ENCODE measurements around the gene CHSY3. TPM values are rescaled to one million over a fixed set of nuclear protein-coding genes. Genes with fewer than 3 reads are reported as not detected.

The CHSY3 gene
- total RNA-seq, 4 donors from 2014 or later: 0.77 to 22.1 (median 2.8) TPM; not detected in 1

DNA sequence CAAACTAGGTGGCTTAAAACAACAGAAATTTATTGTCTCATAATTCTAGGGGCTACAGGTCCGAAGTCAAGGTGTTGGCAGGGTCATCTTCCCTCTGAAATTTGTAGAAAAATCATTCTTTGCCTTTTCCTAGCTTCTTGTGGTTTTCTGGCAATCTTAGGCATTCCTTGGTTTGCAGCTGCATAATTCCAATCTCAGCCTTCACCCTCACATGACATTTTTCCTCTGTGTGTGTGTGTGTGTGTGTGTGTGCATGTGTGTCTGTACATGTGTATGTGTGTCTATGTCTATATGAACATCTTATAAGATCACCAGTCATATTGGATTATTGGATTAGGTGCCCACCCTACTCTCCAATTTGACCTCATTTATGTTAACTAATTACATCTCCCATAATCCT lies 330.6 kb downstream of the CHSY3 start:
- no peaks in the 10 kb centered on the region for H3K9me3 ChIP-seq
- H3K27ac ChIP-seq: no peak overlapping the region
- TF ChIP-seq, protein P1, sequence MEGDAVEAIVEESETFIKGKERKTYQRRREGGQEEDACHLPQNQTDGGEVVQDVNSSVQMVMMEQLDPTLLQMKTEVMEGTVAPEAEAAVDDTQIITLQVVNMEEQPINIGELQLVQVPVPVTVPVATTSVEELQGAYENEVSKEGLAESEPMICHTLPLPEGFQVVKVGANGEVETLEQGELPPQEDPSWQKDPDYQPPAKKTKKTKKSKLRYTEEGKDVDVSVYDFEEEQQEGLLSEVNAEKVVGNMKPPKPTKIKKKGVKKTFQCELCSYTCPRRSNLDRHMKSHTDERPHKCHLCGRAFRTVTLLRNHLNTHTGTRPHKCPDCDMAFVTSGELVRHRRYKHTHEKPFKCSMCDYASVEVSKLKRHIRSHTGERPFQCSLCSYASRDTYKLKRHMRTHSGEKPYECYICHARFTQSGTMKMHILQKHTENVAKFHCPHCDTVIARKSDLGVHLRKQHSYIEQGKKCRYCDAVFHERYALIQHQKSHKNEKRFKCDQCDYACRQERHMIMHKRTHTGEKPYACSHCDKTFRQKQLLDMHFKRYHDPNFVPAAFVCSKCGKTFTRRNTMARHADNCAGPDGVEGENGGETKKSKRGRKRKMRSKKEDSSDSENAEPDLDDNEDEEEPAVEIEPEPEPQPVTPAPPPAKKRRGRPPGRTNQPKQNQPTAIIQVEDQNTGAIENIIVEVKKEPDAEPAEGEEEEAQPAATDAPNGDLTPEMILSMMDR (IDR thresholded peaks at IDR 0.05): no peak
- TF ChIP-seq POLR2A (IDR thresholded peaks at IDR 0.05): no peak
- no peak for DNase-seq
- H3K27me3 ChIP-seq: no peaks in the 10 kb centered on the region
- H3K4me3 ChIP-seq: no peak overlapping the region
- intact Hi-C loops (cut with DNase I; ENCODE audit: low total_unique reads): no loop called here
- H3K4me1 ChIP-seq: no peaks in the 10 kb centered on the region
- no peaks in the 10 kb centered on the region for H3K36me3 ChIP-seq

Small RNA genes within 50 kb of the gene (small RNA-seq; reads per million reads assigned to genes)
- gene RNA5SP191: not detected
- gene RNU6ATAC10P: not detected

Other genes with a start within 250 kb of the CHSY3 start
- under 1 TPM in 2 of 4 donors, not detected in 2; 0.07 to 0.30 TPM for gene MINAR2, start 156.4 kb upstream of the CHSY3 start, total RNA-seq